ENCODE measurements around the gene IL19.
"Not testable (repeated sequence)": the region's sequence is repeated elsewhere in the genome, so short reads cannot be mapped to it uniquely, and the experiment has no call there.

IL19 gene

DNA sequence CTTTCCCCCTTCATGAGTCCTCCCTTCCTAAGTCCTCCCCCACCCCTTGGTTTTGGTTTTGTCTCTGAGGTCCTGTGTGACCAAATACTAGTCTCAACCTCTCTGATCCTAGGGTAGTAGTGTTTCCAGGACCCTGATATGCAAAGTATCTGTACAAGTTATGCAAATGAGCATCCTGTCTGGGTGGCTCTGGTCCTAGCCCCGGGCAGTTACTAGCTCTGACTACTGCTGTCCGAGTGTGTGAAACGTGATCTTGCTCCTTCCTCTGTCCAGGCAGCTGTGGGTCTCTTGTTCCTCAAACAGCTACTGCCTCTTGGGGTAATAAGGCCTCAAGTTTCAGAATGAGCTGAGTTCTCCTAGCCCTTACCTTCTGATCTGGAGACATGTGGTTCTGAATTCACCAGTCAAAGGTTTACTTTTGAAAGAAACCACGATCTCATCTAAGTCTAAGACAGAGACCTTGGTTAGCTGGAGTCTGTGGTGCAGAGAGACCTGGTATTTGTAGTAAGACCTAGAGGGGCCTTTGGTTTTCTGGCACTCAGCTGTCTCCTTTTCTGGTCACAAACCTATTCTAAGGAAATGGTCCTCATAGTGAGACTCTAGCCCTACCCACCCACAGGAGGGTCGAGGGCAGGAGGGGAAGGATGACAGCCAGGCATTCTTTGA is 31.0 kb upstream of the IL19 start:
- DNase-seq (ENCODE audit: low read depth in 2 of 2) = no peak

DNA sequence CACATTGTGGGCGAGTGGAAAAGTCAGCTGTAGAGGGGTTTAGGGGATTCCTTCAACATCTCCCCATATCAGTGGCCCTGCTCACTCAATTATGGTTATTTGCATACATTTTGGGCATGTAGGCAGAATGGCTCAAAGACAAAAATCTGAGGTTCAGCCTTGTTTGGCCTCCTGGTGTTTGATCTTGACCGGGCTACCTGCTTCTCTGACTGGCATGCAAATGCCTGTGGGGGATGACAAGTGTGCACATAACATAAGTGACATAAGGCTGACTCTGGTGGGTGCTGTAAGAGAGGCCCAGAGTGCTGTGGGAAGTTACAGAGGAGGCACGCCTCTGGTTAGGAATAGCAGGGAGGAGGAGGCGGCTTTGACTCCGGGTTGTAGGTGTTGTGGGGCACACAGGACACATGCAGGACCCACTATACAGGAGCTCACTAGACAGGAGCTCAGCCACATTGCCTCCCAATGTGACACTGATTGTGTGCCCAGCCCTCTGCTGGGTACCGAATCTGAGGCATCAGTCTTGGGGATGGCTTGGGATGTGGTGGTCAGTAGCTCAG is 29.4 kb upstream of the IL19 start:
- DNase-seq (ENCODE audit: low read depth in 2 of 2) = no peak

DNA sequence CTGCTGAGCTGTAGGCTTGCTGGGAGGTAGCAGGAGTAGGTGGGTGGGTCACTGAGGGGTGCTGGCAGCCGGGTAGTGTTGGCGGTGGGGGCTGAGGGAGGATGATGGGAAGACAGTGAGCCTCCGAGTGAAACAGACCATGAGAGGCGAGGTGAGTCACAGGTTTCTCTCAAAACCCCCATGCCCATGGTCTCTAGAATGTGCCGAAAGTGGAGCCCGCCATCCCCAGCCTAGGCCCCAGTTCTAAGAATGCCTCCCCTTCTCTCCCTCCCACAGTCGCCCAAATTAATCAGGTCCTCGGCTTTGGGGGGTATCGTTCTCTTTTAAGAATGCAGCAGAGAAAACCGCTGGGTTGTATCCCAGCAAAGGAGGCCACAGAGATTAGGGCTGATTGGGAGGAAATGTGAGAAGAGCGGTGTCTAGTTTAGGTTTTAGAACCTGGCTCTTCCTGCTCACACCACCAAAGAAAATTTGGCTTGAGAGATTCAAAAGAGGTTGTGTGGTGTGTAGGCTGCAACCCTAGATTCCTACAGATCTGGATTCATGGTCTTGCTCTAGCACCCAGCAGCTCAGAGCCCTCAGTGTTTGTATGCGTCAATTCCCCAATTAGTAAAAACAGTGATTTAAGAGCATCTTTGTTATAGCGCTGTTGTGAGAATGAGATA is 27.7 kb upstream of the IL19 start:
- no peak for DNase-seq (ENCODE audit: low read depth in 2 of 2)

DNA sequence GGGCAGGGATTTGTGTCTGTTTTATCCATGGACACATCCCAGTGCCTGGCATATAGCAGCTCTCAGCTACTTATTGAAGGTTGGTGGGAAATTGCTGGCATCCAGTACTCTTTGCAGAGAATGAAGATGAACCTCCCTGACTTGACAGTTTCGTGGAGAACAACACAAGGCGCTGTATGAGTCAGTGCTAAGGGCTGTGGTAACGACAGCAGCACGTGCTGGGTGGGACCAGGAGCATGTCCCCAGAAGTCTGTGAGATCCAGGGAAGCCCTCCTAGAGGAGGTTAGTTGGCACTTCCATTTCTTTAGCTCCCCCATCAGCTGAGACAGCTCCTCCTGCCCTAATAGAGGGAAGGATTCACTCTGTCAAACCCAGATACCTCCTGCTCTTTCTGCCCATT is 25.9 kb upstream of the IL19 start:
- DNase-seq (ENCODE audit: low read depth in 2 of 2) = no peak

DNA sequence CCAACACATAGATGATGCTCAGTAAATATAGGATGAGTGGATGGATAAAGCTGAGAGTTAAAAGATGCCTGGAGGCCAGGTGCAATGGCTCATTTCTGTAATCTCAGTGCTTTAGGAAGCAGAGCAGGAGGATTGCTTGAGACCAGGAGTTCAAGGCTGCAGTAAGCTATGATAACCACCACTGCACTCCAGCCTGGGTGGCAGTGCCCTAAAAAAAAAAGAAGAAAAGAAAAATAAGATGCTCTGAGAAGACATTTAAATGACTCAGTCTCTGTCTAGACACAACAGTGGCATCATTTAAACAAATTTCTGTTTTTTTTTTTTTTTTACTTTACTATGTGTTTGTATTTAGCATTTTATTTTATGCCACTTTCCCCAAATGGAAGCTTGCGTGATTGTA is 25.3 kb upstream of the IL19 start:
- no peak for DNase-seq (ENCODE audit: low read depth in 2 of 2)

DNA sequence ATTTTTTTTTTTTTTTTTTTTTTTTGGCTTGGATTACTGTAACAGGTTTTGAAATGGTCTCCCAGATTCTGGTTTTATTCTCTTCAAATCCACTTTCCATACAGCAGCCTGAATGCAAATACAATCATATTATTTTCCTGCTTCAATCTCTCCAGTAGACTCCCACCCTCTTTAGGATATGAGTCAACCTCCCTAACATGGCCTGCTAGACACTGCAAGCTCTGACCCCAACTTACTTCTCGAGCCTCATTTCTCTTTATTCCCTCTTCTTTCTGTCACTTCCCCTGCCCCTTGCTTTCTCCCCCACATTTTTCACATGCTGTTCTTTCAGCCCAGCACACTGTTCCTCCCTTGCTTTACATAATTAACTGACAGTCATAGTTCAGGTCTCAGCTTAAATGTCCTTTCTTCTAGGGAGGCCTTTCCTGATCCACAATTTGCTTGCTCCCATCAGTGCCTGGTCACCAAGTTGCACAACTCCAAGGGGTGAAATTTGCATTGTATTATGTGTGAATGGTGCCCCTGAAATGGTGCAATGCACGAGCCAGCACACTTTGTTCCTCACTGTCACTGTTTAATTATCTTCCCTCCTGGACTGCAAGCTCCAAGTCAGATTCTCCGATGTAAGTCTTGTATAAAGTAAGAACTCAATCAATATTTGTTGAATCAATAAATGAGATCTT is 22.1 kb upstream of the IL19 start:
- DNase-seq (ENCODE audit: low read depth in 2 of 2) = no peak

DNA sequence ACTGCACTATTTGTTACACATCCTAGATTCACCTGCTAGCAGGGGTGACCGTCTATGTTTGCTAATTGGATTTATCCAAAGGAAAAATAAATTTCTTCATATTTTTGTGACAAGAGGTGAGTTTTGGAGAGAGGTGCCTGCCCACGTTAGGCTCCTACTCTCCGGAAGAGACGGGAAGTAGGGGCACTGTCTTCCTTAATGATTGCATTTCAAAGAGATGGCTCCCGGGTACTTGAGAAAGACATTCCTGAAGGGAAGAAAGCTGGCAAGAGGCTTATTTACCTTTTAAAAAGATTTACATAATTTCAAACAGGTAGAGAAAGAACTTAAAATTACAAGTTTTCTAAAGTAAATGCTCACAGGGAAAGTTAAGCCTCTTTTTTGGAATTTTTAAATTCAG is 18.7 kb upstream of the IL19 start:
- no peak for DNase-seq (ENCODE audit: low read depth in 2 of 2)

DNA sequence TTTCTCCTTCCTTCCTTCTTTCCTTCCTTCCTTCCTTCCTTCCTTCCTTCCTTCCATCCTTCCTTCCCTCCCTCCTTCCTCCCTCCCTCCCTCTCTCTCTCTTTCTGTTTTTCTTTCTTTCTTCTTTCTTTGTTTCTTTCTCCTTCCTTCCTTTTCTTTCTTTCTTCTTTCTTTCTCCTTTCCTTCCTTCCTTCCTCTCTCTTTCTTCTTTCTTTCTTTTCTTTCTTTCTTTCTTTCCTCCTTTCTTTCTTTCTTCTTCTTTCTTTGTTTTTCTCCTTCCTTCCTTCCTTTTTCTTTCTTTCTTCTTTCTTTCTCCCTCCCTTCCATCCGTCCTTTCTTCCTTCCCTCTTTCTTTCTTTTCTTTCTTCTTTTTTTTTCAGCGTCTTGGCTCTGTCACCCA is 18.1 kb upstream of the IL19 start:
- DNase-seq (ENCODE audit: low read depth in 2 of 2) = no peak

DNA sequence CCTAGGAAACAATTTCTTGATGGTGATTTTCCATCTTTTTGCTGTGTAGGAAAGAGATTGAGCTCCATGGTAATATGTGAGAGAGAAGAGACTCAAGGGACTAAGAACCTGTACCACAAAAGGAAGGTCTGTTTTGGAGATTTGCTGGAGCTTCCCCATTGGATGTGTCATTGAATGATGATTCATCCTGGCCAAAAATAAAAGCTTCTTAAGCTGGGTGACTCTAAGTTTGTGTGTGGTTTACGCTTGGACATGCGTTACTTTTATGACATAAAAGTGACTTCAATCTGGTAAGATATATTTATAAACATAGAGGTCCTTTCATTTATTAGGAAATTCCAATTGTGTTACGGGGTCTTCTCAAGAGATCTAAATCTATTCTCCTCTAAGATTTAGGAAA is 17.4 kb upstream of the IL19 start:
- no peak for DNase-seq (ENCODE audit: low read depth in 2 of 2)

DNA sequence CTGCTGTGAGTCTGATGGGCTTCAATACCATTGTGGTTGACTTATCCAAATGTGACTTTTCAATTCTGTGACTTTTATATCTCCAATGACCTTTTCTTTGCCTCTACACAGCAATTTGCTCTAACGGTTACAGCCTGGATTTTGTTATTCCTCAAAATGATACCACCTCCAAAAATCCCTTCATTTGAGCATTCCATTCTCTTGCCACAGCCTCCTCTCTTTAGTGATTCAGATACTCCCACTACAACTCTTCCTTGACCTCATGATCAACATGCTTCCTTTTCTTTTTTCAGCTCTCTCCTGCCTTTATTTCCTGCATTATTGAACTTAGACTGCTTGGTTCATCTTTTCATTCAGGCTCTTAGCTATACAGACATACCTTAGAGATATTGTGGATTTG is 16.6 kb upstream of the IL19 start:
- DNase-seq (ENCODE audit: low read depth in 2 of 2) = no peak

DNA sequence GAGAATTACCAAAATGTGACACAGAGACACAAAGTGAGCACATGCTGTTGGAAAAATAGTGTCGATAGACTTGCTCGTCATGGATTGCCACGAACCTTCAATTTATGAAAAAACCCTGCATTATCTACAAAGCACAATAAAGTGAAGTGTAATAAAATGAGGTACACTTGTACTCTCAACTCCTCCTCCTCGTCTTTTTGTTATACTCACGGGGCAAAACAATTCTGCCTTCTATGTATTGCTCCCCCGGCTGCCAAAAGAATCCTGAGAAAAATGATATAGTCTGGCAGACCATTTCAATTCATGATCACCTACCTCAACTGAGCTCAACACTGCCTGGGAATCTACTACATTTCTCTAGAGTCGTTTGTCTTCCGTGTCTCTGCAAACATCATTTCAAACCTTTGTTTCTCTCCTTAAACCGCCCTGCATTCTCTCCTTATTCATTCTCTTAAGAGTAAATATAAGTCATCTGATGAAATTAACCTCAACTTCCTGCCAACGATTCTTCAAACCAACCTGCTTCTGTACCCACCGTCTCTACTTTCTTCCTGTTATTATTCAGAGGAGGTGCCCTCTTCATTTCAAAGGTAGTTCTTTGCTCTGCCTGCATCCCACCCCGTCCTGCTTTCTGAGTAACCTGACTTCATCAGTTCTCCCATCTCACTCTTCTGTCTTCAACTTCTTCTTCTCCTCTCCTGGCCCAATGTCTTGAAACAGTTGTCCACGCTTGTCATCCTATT is 12.9 kb upstream of the IL19 start:
- DNase-seq (ENCODE audit: low read depth in 2 of 2) = no peak

DNA sequence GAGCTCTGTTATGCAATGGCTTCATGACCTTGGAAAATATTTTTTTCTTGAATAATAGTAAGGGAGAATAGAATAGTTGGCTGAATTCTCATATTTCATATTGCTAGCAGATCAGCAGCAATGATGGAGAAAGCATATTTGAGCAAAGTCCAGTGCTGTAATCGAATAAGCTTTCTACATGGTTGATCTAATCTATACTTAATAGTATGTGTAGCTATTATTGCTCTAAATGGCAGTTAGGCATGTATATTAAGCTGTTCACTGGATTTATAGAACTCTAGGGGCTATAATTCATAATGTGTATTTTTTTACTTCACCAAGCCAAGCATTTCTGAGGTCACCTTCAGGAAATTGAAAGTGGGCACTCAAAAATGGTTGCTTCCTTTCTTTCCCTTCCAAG is 10.0 kb upstream of the IL19 start:
- no peak for DNase-seq (ENCODE audit: low read depth in 2 of 2)

DNA sequence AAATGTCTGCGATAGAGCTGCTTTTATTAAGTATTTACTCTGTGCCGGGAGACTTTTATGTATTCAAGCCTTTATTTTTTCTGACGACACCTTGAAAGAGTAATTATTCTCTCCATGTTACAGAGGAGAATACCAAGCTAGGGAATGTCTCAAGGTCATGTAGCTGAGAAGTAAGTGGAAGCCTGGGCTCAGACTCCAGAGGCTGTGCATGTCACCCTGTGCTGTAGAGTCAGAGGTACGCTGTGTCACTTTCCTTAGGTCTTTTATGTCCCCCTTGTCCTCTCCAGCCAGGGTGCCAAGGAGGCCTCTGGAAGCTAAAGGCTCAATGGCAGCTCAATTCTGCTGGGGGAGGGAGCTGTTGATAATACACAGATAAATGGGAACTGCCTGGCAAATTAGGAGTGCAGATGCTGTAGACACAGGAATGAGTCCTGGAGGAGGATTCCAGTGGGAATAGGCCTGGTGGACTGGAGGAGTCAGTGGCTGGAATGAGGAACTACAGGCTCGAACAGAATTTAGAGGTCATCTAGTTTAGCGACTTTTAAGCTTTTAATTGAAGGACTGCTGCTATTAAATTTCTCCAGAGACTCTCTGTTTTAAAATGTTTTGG is 9.3 kb upstream of the IL19 start:
- no peak for DNase-seq (ENCODE audit: low read depth in 2 of 2)

DNA sequence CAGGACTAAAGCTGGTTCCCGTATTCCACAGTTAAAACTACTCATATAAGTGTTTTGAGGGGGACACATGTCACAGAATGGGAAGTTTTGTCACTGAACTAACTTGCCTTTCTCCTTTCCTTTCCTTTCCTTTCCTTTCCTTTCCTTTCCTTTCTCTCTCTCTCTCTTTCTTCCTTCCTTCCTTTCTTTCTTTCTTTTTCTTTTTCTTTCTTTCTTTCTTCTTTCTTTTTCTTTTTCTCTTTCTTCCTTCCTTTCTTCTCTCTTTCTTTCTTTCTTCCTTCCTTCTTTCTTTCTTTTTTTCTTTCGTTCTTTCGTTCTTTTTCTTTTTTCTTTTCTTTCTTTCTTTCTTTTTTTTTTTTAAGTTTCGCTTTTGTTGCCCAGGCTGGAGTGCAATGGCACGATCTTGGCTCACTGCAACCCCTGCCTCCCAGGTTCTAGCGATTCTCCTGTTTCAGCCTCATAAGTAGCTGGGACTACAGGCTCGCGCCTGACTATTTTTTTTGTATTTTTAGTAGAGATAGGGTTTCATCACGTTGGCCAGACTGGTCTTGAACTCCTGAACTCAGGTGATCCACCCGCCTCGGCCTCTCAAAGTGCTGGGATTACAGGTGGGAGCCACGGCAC is 7.7 kb upstream of the IL19 start:
- DNase-seq (ENCODE audit: low read depth in 2 of 2) = not testable (repeated sequence)

DNA sequence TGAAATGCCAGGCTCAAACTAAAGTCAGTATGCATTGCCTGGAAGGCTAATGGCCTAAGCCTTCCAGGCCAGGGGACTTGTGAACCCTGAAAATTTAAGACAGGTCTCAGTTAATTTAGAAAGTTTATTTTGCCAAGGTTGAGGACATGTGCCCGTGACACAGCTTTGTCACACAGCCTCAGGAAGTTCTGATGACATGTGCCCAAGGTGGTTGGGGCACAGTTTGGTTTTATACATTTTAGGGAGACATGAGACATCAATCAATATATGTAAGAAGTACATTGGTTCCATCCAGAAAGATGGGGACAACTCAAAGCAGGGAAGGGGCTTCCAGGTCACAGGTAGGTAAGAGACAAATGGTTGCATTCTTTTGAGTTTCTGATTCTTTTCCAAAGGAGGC is 4.8 kb upstream of the IL19 start:
- DNase-seq (ENCODE audit: low read depth in 2 of 2) = not testable (repeated sequence)

DNA sequence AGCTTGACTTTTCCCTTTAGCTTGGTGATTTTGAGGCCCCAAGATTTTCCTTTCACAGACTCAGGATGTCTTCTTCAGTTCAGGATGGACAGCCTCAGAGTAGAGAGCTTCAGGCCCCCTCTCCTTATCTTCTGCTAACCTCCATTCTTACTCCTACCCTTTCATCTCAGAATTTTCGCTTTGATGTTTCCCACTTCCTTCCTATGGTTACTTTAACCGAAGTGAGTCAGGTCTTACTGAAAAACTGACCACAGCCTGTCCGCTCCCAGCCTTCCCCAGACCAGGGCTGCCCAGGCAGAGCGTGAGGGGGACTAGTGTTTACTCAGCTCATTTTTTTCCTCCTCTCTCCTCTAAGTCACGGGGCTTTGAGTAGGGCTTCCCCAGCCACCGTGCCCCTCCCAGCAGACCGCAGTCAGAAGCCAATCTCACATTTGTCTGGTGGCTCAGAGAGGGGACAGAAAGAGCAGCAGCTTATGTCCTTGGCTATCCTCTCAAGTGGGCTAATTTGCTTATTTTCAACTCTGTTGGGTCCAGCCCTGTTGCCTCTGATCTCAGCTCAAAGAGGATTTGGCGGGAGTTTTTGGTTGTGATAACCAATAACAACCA is 4.2 kb upstream of the IL19 start:
- no peak for DNase-seq (ENCODE audit: low read depth in 2 of 2)

DNA sequence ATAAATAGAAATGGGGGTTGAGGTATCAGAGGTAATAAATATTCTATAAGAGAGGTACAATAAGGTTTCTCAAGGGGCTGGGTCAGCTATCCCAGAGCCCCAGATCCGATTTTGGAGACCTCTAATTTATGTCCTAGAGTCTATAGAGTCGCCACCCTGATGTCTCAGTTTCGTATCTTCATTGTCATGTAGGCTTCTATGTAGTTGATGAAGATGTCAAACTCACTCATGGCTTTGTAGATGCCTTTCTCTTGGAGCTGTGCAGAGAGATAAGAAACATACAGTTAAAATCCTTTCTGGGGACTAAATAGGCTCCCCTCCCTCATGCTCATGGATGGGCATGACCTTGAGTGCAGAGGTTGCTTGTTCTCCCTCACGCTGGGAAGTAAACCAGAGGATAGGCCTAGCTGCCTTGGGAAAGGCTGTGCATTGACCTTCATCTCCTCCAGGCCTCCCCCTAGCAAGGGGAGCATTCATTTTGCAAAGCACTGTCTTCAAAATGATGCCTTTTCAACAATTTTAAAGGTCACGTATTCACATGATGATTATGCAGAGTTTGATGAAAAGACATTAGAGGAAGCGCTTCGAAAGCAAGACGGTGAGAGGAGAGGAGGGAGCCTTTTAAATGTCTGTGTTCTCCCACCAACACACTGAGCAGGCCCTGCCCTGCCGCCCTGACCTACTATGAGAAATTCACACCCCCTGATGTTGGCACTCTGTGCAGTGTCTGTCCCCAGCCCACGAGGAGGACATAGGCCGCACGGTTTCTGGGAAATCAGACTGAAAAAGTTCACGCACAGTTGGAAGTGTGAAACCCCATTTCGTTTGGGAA is 1.9 kb upstream of the IL19 start:
- no peak for DNase-seq (ENCODE audit: low read depth in 2 of 2)

DNA sequence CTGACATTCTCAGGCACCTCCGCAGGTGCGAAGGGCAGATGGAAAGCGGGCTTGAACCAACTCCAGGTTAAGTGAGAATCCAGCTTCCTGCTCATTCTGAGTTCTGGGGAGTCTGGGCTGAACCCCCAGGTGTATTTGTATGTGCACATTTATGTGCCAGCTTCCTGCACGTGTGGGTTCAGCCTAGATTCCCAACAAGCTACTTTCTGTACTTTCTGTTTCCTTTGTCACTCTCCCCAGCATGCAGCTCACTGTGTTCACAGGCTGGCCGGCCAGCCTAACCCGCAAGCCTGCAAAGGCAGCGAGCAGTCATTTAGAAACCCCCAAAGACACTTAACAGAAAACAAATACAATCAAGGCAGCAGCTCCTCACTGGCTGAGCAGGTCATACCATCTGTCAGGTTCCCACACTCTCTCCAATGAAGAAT is 1.3 kb upstream of the IL19 start:
- DNase-seq (ENCODE audit: low read depth in 2 of 2) = no peak

DNA sequence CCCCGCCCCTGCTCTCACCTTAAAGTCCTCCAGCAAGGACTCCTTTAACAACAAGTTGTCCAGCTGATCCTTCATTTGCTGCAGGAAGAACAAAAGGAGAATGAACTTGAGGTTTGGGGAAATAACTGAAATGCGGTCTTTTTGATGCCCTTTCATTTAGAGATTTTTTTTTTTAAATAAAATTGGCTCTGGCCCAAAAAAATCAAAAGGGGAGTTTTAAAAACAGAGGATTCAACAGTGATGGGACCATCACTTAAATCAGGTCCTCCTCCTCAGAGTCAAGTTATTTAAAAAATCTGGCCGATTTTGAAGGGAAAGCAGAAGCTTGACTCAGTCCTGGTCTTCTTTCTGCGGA is 742 bp downstream of the IL19 start:
- no peak for DNase-seq (ENCODE audit: low read depth in 2 of 2)
